Left lung (tissue), 10 donors: ENCODE data around the gene DSN1. TPM values are rescaled to one million over a fixed set of nuclear protein-coding genes. Genes with fewer than 3 reads are reported as not detected.

ENCODE experiments used
- ATAC-seq: fragments of 200-7000 bp; cut with Tn5 transposase; one replicate; pipeline ENCODE4 v1.9.1; 2020; ENCODE audit warnings: moderate library complexity
- DNase-seq, 4 donors: peaks; one replicate each; pipeline ENCODE4 v3.0.0-alpha.2; 2013 to 2020
- H3K27ac ChIP-seq, 2 donors: fragments of 200-600 bp; sonication (generic) in 1 of 2; one replicate each; pipeline versions ENCODE4 v1.5.0 to v1.8.0; 2020 to 2021
- H3K27me3 ChIP-seq, 2 donors: fragments of 200-600 bp; sonication (generic) in 1 of 2; one replicate each; pipeline versions ENCODE4 v1.5.0 to v1.8.0; 2020 to 2021
- H3K36me3 ChIP-seq, 2 donors: fragments of 200-600 bp; sonication (generic) in 1 of 2; one replicate each; pipeline versions ENCODE4 v1.5.0 to v1.8.0; 2020 to 2021
- H3K4me1 ChIP-seq, 2 donors: fragments of 200-600 bp; one replicate each; pipeline ENCODE4 v1.8.0; 2021
- H3K4me3 ChIP-seq, 2 donors: fragments of 200-600 bp; sonication (generic) in 1 of 2; one replicate each; pipeline versions ENCODE4 v1.5.0 to v1.8.0; 2020 to 2021; ENCODE audit warnings: mild to moderate bottlenecking in 1 of 2
- H3K9me3 ChIP-seq, 2 donors: fragments of 200-600 bp; sonication (generic) in 1 of 2; one replicate each; pipeline versions ENCODE4 v1.5.0 to v1.8.0; 2020 to 2021
- intact Hi-C, 2 donors: fragments of 100-400 bp; cut with DNase I; formaldehyde crosslinking; loops; one replicate each; pipeline versions ENCODE4 v1.11.2 to v1.14.2; 2022
- polyA plus RNA-seq, 6 donors: library from polyadenylated mRNA; unstranded; fragments of 120-200 nt; gene quantifications; one replicate each; pipeline ENCODE4 v1.2.1, GENCODE V29; 2013; ENCODE audit not compliant: insufficient read length in 6 of 6
- total RNA-seq, 2 donors: library from RNA; stranded (reverse); fragmentation: NEBNext Ultra II Directional; extraction: Animal tissue kit (Norgen Biotek cat#: 25700); gene quantifications; one replicate each; pipeline ENCODE4 v1.2.1, GENCODE V29; 2021
- TF ChIP-seq, protein P1 (sequence below), 2 donors: fragments of 200-600 bp; sonication (generic) in 1 of 2; IDR thresholded peaks; one replicate each; pipeline versions ENCODE4 v1.5.0 to v1.8.0; 2021; ENCODE audit warnings: antibody characterized with exemption in 2 of 2
- donor health status: DM: no; HTN: yes; CAD: no.
- donor health status: DM: no; HTN: no; CAD: no.

DSN1 gene
- total and polyA plus RNA-seq, 8 donors = 14.5 to 24.7 (median 20.3) TPM

DNA sequence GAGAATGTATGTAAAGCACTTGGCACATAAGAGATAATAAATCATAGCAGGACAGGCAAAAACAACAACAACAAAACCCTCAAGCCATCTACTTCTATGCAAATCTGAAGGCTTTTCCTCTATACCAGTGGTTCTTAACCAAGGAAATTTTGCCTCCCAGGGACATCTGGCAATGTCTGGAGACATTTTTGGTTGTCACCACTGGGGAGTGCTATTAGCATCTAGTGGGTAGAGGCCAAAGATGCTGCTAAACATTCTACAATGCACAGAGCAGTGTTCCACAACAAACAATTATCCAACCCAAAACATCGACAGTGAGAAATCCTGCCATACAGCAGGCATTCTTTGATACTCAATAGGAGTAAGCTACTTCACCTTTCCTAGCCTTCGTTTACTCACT, 55.9 kb downstream of the DSN1 start:
- no peaks in the 10 kb centered on the region for H3K27me3 ChIP-seq
- ATAC-seq = peak; percentile 33

DNA sequence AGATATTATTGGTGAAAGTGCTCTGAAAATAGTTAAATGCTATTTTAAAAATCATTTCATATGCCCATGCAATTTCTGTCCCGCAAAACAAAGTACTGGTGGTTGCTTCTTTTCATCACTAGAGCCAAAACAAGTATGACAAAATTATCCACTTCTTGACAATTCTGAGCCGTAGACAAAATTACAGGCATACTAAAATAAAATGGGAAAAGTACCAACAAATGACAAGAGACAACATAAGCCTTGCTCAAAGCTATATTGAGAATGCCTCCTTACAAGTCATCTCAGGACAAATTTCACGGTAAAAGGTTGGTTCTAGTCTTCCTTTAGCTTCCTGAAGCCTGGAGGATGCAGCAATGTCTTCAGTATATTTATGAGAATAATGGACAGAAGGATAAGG, 56.5 kb downstream of the DSN1 start:
- DNase-seq = no peak
- H3K27me3 ChIP-seq = no peaks in the 10 kb centered on the region
- H3K27ac ChIP-seq = no peak overlapping the region
- no peak overlapping the region for H3K4me3 ChIP-seq
- TF ChIP-seq, protein P1, sequence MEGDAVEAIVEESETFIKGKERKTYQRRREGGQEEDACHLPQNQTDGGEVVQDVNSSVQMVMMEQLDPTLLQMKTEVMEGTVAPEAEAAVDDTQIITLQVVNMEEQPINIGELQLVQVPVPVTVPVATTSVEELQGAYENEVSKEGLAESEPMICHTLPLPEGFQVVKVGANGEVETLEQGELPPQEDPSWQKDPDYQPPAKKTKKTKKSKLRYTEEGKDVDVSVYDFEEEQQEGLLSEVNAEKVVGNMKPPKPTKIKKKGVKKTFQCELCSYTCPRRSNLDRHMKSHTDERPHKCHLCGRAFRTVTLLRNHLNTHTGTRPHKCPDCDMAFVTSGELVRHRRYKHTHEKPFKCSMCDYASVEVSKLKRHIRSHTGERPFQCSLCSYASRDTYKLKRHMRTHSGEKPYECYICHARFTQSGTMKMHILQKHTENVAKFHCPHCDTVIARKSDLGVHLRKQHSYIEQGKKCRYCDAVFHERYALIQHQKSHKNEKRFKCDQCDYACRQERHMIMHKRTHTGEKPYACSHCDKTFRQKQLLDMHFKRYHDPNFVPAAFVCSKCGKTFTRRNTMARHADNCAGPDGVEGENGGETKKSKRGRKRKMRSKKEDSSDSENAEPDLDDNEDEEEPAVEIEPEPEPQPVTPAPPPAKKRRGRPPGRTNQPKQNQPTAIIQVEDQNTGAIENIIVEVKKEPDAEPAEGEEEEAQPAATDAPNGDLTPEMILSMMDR (IDR thresholded peaks at IDR 0.05) = no peak
- no peak for ATAC-seq
- intact Hi-C loops = no loop called here
- H3K4me1 ChIP-seq = no peaks in the 10 kb centered on the region
- peaks cover 0 to 30% of the 10 kb centered on the region in 2 donors for H3K36me3 ChIP-seq
- no peaks in the 10 kb centered on the region for H3K9me3 ChIP-seq

More for the DNA sequence above, 55.9 kb downstream of the DSN1 start:
- no peak overlapping the region for H3K27ac ChIP-seq
- no peak overlapping the region for H3K4me3 ChIP-seq
- H3K36me3 ChIP-seq = peaks cover 0 to 30% of the 10 kb centered on the region in 2 donors
- no peak for DNase-seq
- no peaks in the 10 kb centered on the region for H3K4me1 ChIP-seq
- intact Hi-C loops = no loop called here
- no peaks in the 10 kb centered on the region for H3K9me3 ChIP-seq
- TF ChIP-seq, protein P1 (IDR thresholded peaks at IDR 0.05) = no peak

DNA sequence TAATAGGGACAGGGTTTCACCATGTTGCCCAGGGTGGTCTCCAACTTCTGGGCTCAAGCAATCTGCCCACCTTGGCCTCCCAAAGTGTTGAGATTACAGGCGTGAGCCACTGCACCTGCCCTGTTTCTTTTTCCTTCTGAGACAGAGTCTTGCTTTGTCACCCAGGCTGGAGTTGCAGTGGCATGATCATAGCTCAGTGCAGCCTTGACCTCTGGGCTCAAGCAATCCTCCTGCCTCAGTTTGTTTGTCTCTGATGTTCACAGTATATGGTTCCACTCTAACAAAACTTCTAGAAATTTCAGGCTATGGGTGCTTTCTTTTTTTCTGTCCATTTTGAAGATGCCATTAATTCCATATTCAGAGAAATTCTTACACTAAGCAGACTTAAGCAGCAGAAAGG, 60.8 kb downstream of the DSN1 start:
- H3K9me3 ChIP-seq = no peaks in the 10 kb centered on the region
- H3K27me3 ChIP-seq = no peaks in the 10 kb centered on the region
- DNase-seq (no peak), ATAC-seq (no peak)
- H3K4me3 ChIP-seq = no peak overlapping the region
- no peaks in the 10 kb centered on the region for H3K4me1 ChIP-seq
- no peaks in the 10 kb centered on the region for H3K36me3 ChIP-seq
- TF ChIP-seq, protein P1 (IDR thresholded peaks at IDR 0.05) = no peak
- intact Hi-C loops = no loop called here
- H3K27ac ChIP-seq = no peak overlapping the region

DNA sequence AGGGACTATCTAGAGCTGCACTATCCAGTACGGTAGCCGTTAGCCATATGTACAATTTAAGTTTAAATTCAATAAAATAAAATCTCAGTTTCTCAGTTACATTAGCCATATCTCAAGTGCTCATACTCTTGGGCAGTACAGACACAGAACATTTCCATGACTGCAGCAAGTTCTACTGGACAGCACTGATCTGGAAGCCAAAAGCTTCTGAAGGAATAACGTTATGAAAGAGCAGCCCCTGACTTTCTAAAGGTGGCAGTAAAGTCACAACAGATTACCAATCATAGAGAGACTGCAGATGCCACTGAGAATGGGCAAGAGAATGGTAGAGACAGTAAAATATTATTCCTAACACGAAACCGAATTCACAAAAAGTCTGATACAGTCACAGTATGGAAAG, 64.4 kb downstream of the DSN1 start:
- intact Hi-C loops = no loop called here
- TF ChIP-seq, protein P1 (IDR thresholded peaks at IDR 0.05) = no peak
- H3K4me3 ChIP-seq = no peak overlapping the region
- no peaks in the 10 kb centered on the region for H3K27me3 ChIP-seq
- H3K36me3 ChIP-seq = peaks cover 0 to 7% of the 10 kb centered on the region in 2 donors
- H3K4me1 ChIP-seq = no peaks in the 10 kb centered on the region
- no peaks in the 10 kb centered on the region for H3K9me3 ChIP-seq
- no peak for ATAC-seq
- no peak overlapping the region for H3K27ac ChIP-seq
- no peak for DNase-seq

DNA sequence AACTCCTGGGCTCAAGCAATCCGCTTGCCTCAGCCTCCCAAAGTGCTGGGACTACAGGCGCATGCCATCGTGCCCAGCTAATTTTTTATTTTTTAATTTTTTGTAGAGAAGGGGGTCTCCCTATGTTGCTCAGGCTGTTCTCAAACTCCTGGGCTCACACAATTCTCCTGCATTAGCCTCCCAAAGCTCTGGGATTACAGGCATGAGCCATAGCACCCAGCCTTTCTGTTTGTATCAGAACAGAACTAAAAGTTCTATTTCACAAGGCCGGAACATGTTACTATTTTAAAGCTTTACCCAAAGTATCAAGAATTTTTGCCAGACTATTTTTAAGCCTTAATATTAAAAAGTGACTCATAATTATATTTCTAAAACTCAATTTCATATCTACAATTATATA, 70.0 kb downstream of the DSN1 start:
- no peak for DNase-seq
- Histone ChIP-seq H3K4me1 (no peaks in the 10 kb centered on the region), H3K27ac (no peak overlapping the region), H3K4me3 (no peak overlapping the region), H3K36me3 (peaks cover 0 to 7% of the 10 kb centered on the region in 2 donors), H3K9me3 (no peaks in the 10 kb centered on the region), H3K27me3 (no peaks in the 10 kb centered on the region)
- ATAC-seq = no peak
- intact Hi-C loops = no loop called here
- TF ChIP-seq, protein P1 (IDR thresholded peaks at IDR 0.05) = no peak

Other genes starting within 250 kb of the DSN1 start
- gene MYL9, start 232.2 kb downstream of the DSN1 start, total RNA-seq = 100 to 1,000 TPM; 319 to 344 TPM
- gene MYL9, start 232.2 kb downstream of the DSN1 start, polyA plus RNA-seq = 100 to 1,000 TPM; 198 to 348 (median 234) TPM
- gene TGIF2, start 200.2 kb downstream of the DSN1 start, total RNA-seq = 10 to 100 TPM; 11.2 to 11.5 TPM
- 10 to 100 TPM; 41.6 to 52.1 (median 43.7) TPM for gene TGIF2, start 200.2 kb downstream of the DSN1 start, polyA plus RNA-seq
- gene RAB5IF, start 168.0 kb downstream of the DSN1 start, total RNA-seq = 100 to 1,000 TPM in 1 of 2 donors, 10 to 100 TPM in 1; 99.0 to 167 TPM
- gene RAB5IF, start 168.0 kb downstream of the DSN1 start, polyA plus RNA-seq = 10 to 100 TPM; 42.2 to 51.4 (median 47.6) TPM
- gene SLA2, start 127.6 kb downstream of the DSN1 start, total RNA-seq = 1 to 10 TPM in 1 of 2 donors, under 1 TPM in 1; 0.87 to 1.8 TPM
- gene SLA2, start 127.6 kb downstream of the DSN1 start, polyA plus RNA-seq = 1 to 10 TPM in 4 of 6 donors, under 1 TPM in 2; 0.95 to 1.4 (median 1.1) TPM
- gene NDRG3, start 27.7 kb downstream of the DSN1 start, total RNA-seq = 10 to 100 TPM; 28.6 to 37.9 TPM
- gene NDRG3, start 27.7 kb downstream of the DSN1 start, polyA plus RNA-seq = 10 to 100 TPM; 30.9 to 41.2 (median 33.9) TPM
- under 1 TPM; 0.29 to 0.60 TPM for gene TLDC2, start 102.4 kb upstream of the DSN1 start, total RNA-seq
- gene TLDC2, start 102.4 kb upstream of the DSN1 start, polyA plus RNA-seq = 1 to 10 TPM; 1.2 to 2.5 (median 1.7) TPM
- 100 to 1,000 TPM; 128 to 197 TPM for gene SAMHD1, start 177.9 kb upstream of the DSN1 start, total RNA-seq
- gene SAMHD1, start 177.9 kb upstream of the DSN1 start, polyA plus RNA-seq = 10 to 100 TPM; 31.8 to 41.7 (median 37.2) TPM